GM19351 (cell line): ENCODE data around the gene CDK14.
A peak's percentile ranks its signal among the peaks of the same experiment; 100 is the strongest.

ENCODE experiments used
- ATAC-seq: cut with Tn5 transposase; IDR thresholded peaks from one replicate; pipeline ENCODE4 v1.9.1; 2021; ENCODE audit warnings: mild to moderate bottlenecking, moderate library complexity; ENCODE audit not compliant: unreplicated experiment

The CDK14 gene

GRCh38 chr7:91034459-91035368, 438.6 kb downstream of the CDK14 start:
- no peak for ATAC-seq

- ATAC-seq: peak; percentile 93
These were observed 442.9 kb downstream of the CDK14 start for GRCh38 chr7:91039033-91039432.

- no peak for ATAC-seq
These were observed 445.0 kb downstream of the CDK14 start for GRCh38 chr7:91041141-91041540.

- no peak for ATAC-seq
These were observed 445.9 kb downstream of the CDK14 start for GRCh38 chr7:91041901-91042484.

- ATAC-seq: no peak
These were observed 447.1 kb downstream of the CDK14 start for GRCh38 chr7:91043186-91043585.

GRCh38 chr7:91043924-91044645, 448.0 kb downstream of the CDK14 start:
- no peak for ATAC-seq

GRCh38 chr7:91045606-91046005, 449.5 kb downstream of the CDK14 start:
- ATAC-seq: no peak

- no peak for ATAC-seq
These were observed 450.4 kb downstream of the CDK14 start for GRCh38 chr7:91046322-91047089.

- ATAC-seq: no peak
These were observed 451.5 kb downstream of the CDK14 start for GRCh38 chr7:91047636-91048035.

- peak; percentile 85 for ATAC-seq
These were observed 454.6 kb downstream of the CDK14 start for GRCh38 chr7:91050677-91051076.

GRCh38 chr7:91051966-91052365, 455.8 kb downstream of the CDK14 start:
- no peak for ATAC-seq

GRCh38 chr7:91054374-91054773, 458.3 kb downstream of the CDK14 start:
- no peak for ATAC-seq

GRCh38 chr7:91055219-91055618, 459.1 kb downstream of the CDK14 start:
- no peak for ATAC-seq

GRCh38 chr7:91062713-91063112, 466.6 kb downstream of the CDK14 start:
- ATAC-seq: no peak

- no peak for ATAC-seq
These were observed 467.9 kb downstream of the CDK14 start for GRCh38 chr7:91064052-91064451.

- no peak for ATAC-seq
These were observed 468.8 kb downstream of the CDK14 start for GRCh38 chr7:91064938-91065337.

- no peak for ATAC-seq
These were observed 470.5 kb downstream of the CDK14 start for GRCh38 chr7:91066627-91067026.

GRCh38 chr7:91067242-91067641, 471.1 kb downstream of the CDK14 start:
- ATAC-seq: no peak

GRCh38 chr7:91068136-91068795, 472.1 kb downstream of the CDK14 start:
- no peak for ATAC-seq

GRCh38 chr7:91069146-91069545, 473.0 kb downstream of the CDK14 start:
- no peak for ATAC-seq
